HCT116 (cell line): Measurements from ENCODE around the gene UPF3B. TPM values are rescaled to one million over a fixed set of nuclear protein-coding genes. Genes with fewer than 3 reads are reported as not detected.
"Not testable (repeated sequence)": the region's sequence is repeated elsewhere in the genome, so short reads cannot be mapped to it uniquely, and the experiment has no call there.

Experiments used
- ATAC-seq: fragments of 200-7000 bp; cut with Tn5 transposase; 2 replicates; pipeline ENCODE4 v1.9.1; 2020; ENCODE audit warnings: mild to moderate bottlenecking, moderate library complexity
- BruUV-seq: library from RNA; stranded (reverse); fragments of 400-500 nt; replicated peaks from 2 replicates; lab custom pipeline; 2021; lab: Mats Ljungman, UMichigan
- CTCF ChIA-PET: fragments of 300-600 bp; sonication (Branson Sonifier 250); formaldehyde crosslinking; loops from one replicate; lab custom pipeline; 2021; ENCODE audit warnings: antibody characterized with exemption; lab: Charles Lee
- POLR2A ChIA-PET: fragments of 300-600, 350-600 bp; sonication (Branson Sonifier 250); formaldehyde crosslinking; loops from one replicate; lab custom pipeline; 2021; ENCODE audit warnings: antibody characterized with exemption; lab: Charles Lee
- RAD21 ChIA-PET, 2 experiments: fragments of 300-600 bp; sonication (Branson Sonifier 250); formaldehyde crosslinking; loops; one replicate each; lab custom pipeline; 2023; ENCODE audit warnings: low total read pairs in 2 of 2; ENCODE audit not compliant: uncharacterized antibody in 2 of 2, unreplicated experiment in 2 of 2, low non-redundant PET in 1 of 2; lab: Charles Lee
- DNase-seq: peaks from one replicate; pipeline ENCODE4 v3.0.0-alpha.2; 2010; ENCODE audit warnings: low read depth, low spot score
- H2AFZ ChIP-seq: fragments of 200-600 bp; shearing (Covaris generic), sonication (generic); 2 replicates; pipeline ENCODE4 v1.6.1; 2017; ENCODE audit warnings: low read depth, mixed run types, mixed read lengths, antibody characterized with exemption, low read length; ENCODE audit not compliant: poor library complexity, severe bottlenecking
- H3K27ac ChIP-seq: 2 replicates; pipeline ENCODE4 v1.5.1; 2012; ENCODE audit warnings: low read depth, low read length
- H3K27me3 ChIP-seq: fragments of 200-600 bp; sonication (generic); 2 replicates; pipeline ENCODE4 v1.6.1; 2016; ENCODE audit warnings: mixed run types, low read length, mixed read lengths; ENCODE audit not compliant: insufficient read depth
- H3K36me3 ChIP-seq, 2 experiments: fragments of 200-500 bp in 1 of 2; fragments of 200-600 bp in 1 of 2; sonication (Bioruptor generic) in 1 of 2; sonication (generic) in 1 of 2; 2 replicates each; pipeline versions ENCODE4 v1.5.1 to v1.6.1; 2014 to 2016; ENCODE audit warnings: low read length in 2 of 2, inconsistent platforms in 1 of 2, mixed read lengths in 1 of 2, mixed run types in 1 of 2; ENCODE audit not compliant: insufficient read depth in 2 of 2, control insufficient read depth in 1 of 2
- H3K4me1 ChIP-seq, 2 experiments: fragments of 200-600 bp in 1 of 2; sonication (generic) in 1 of 2; 2 replicates each; pipeline versions ENCODE4 v1.5.1 to v1.6.1; 2012 to 2017; ENCODE audit warnings: low read length in 2 of 2, inconsistent platforms in 1 of 2, mild to moderate bottlenecking in 1 of 2, mixed read lengths in 1 of 2, mixed run types in 1 of 2, moderate library complexity in 1 of 2; ENCODE audit not compliant: insufficient read depth in 2 of 2, control insufficient read depth in 1 of 2
- H3K4me2 ChIP-seq: fragments of 200-600 bp; sonication (generic); 2 replicates; pipeline ENCODE4 v1.6.1; 2017; ENCODE audit warnings: mixed run types, low read length, mixed read lengths
- H3K4me3 ChIP-seq, 2 experiments: fragments of 200-600 bp in 1 of 2; sonication (generic) in 1 of 2; replicated peaks in 1 of 2; 2 replicates each; pipeline ENCODE4 v1.5.1; 2011 to 2016; ENCODE audit warnings: low read length in 2 of 2, control low read depth in 1 of 2, low read depth in 1 of 2, mild to moderate bottlenecking in 1 of 2, mixed read lengths in 1 of 2, mixed run types in 1 of 2
- H3K79me2 ChIP-seq: fragments of 200-600 bp; sonication (generic); 2 replicates; pipeline ENCODE4 v1.6.1; 2017; ENCODE audit warnings: mild to moderate bottlenecking, mixed run types, low read length, moderate library complexity, mixed read lengths; ENCODE audit not compliant: insufficient read depth
- H3K9ac ChIP-seq: fragments of 200-600 bp; sonication (generic); 2 replicates; pipeline ENCODE4 v1.6.1; 2016; ENCODE audit warnings: low read length, mixed read lengths
- H3K9me2 ChIP-seq: fragments of 200-600 bp; sonication (generic), shearing (Covaris generic); 2 replicates; pipeline ENCODE4 v1.6.1; 2017; ENCODE audit warnings: mixed run types, mild to moderate bottlenecking, moderate library complexity; ENCODE audit not compliant: insufficient read depth
- H3K9me3 ChIP-seq, 2 experiments: fragments of 200-500 bp in 1 of 2; fragments of 200-600 bp in 1 of 2; sonication (Bioruptor generic) in 1 of 2; sonication (generic) in 1 of 2; 2 replicates each; pipeline ENCODE4 v1.6.1; 2014 to 2017; ENCODE audit warnings: low read length in 2 of 2, mixed read lengths in 2 of 2, inconsistent platforms in 1 of 2, low read depth in 1 of 2, mild to moderate bottlenecking in 1 of 2, mixed run types in 1 of 2, moderate library complexity in 1 of 2; ENCODE audit not compliant: control insufficient read depth in 1 of 2, insufficient read depth in 1 of 2
- H4K20me1 ChIP-seq: fragments of 200-600 bp; sonication (generic), shearing (Covaris generic); 2 replicates; pipeline ENCODE4 v1.6.1; 2017; ENCODE audit warnings: mixed run types, mild to moderate bottlenecking, moderate library complexity; ENCODE audit not compliant: insufficient read depth
- POLR2A ChIP-seq: IDR thresholded peaks from 2 replicates; pipeline ENCODE4 v1.7.0; 2011; ENCODE audit warnings: borderline replicate concordance; ENCODE audit not compliant: insufficient read depth, insufficient read length; ENCODE audit errors: extremely low read depth
- ZBTB33 ChIP-seq: IDR thresholded peaks from 2 replicates; pipeline ENCODE4 v1.6.1; 2011; ENCODE audit warnings: mild to moderate bottlenecking, low read length, moderate library complexity; ENCODE audit not compliant: insufficient replicate concordance; ENCODE audit errors: extremely low read depth
- ZFX ChIP-seq: fragments of 450-650 bp; IDR thresholded peaks from 2 replicates; pipeline ENCODE4 v1.6.1; 2017
- intact Hi-C: fragments of 100-400 bp; cut with micrococcal nuclease; formaldehyde crosslinking; loops from 2 replicates; pipeline ENCODE4 v1.10.0; 2022
- total RNA-seq: library from RNA; stranded (reverse); gene quantifications from one replicate; pipeline ENCODE4 v1.2.1, GENCODE V29; 2021; ENCODE audit not compliant: unreplicated experiment
- TF ChIP-seq, protein P1 (sequence below): IDR thresholded peaks from 2 replicates; pipeline ENCODE4 v1.6.1; 2012
- TF ChIP-seq, protein P2 (sequence below): IDR thresholded peaks from 2 replicates; pipeline ENCODE4 v1.6.1; 2012

UPF3B gene
- total RNA-seq, 1 experiment from 2014 or later: 11.9 TPM

GRCh38 chrX:119828446-119828845 lies 24.3 kb downstream of the UPF3B start:
- H3K79me2 ChIP-seq: no peaks in the 10 kb centered on the region
- no peaks in the 10 kb centered on the region for H3K4me1 ChIP-seq
- POLR2A ChIA-PET: no interaction called here
- ATAC-seq: no peak
- H3K36me3 ChIP-seq: peaks cover 0 to 3% of the 10 kb centered on the region in 2 experiments; a peak in 2 of 4 replicates
- TF ChIP-seq, protein P1, sequence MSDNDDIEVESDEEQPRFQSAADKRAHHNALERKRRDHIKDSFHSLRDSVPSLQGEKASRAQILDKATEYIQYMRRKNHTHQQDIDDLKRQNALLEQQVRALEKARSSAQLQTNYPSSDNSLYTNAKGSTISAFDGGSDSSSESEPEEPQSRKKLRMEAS: no peak
- TF ChIP-seq POLR2A: no peak
- TF ChIP-seq, all 23 proteins: peak for 0
- Histone ChIP-seq H3K9me2 (no peaks in the 10 kb centered on the region), H3K4me3 (no peak overlapping the region), H3K9ac (no peak overlapping the region), H2AFZ (no peak overlapping the region), H3K27ac (no peak overlapping the region), H3K4me2 (no peak overlapping the region), H4K20me1 (no peaks in the 10 kb centered on the region), H3K9me3 (no peaks in the 10 kb centered on the region), H3K27me3 (no peaks in the 10 kb centered on the region)
- BruUV-seq: no TSS peak
- intact Hi-C loops: no loop called here
- ChIA-PET CTCF (no interaction called here), RAD21 (no interaction called here)
- no peak for DNase-seq

GRCh38 chrX:119826399-119826959 lies 26.3 kb downstream of the UPF3B start:
- ATAC-seq: no peak
- POLR2A ChIA-PET: no interaction called here
- Histone ChIP-seq H3K4me1 (no peaks in the 10 kb centered on the region), H3K36me3 (no peaks in the 10 kb centered on the region), H3K9ac (no peak overlapping the region), H4K20me1 (no peaks in the 10 kb centered on the region), H3K9me2 (no peaks in the 10 kb centered on the region), H3K27ac (no peak overlapping the region), H3K79me2 (no peaks in the 10 kb centered on the region), H2AFZ (no peak overlapping the region), H3K4me2 (no peak overlapping the region), H3K9me3 (no peaks in the 10 kb centered on the region), H3K4me3 (no peak overlapping the region), H3K27me3 (no peaks in the 10 kb centered on the region)
- intact Hi-C loops: no loop called here
- TF ChIP-seq ZFX: no peak
- no peak for TF ChIP-seq ZBTB33
- TF ChIP-seq, protein P2, sequence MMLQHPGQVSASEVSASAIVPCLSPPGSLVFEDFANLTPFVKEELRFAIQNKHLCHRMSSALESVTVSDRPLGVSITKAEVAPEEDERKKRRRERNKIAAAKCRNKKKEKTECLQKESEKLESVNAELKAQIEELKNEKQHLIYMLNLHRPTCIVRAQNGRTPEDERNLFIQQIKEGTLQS: no peak
- CTCF ChIA-PET: no interaction called here
- no peak for DNase-seq
- RAD21 ChIA-PET: no interaction called here
- no TSS peak for BruUV-seq

- H3K4me1 ChIP-seq, H3K27me3 ChIP-seq, H2AFZ ChIP-seq, RAD21 ChIA-PET, H3K9me2 ChIP-seq, H3K4me3 ChIP-seq, H3K9me3 ChIP-seq, H4K20me1 ChIP-seq, ATAC-seq, H3K79me2 ChIP-seq, H3K4me2 ChIP-seq, BruUV-seq, intact Hi-C loops, POLR2A ChIA-PET, H3K9ac ChIP-seq, H3K36me3 ChIP-seq, H3K27ac ChIP-seq, DNase-seq, CTCF ChIA-PET: not testable (repeated sequence)
Observed at GRCh38 chrX:119824221-119824620, 28.5 kb downstream of the UPF3B start.
